HCT116 (cell line): ENCODE data around the gene OBP2B. TPM values are rescaled to one million over a fixed set of nuclear protein-coding genes. Genes with fewer than 3 reads are reported as not detected.

Experiments used
- ATAC-seq: fragments of 200-7000 bp; cut with Tn5 transposase; 2 replicates; pipeline ENCODE4 v1.9.1; 2020; ENCODE audit warnings: mild to moderate bottlenecking, moderate library complexity
- BruUV-seq: library from RNA; stranded (reverse); fragments of 400-500 nt; replicated peaks from 2 replicates; lab custom pipeline; 2021; lab: Mats Ljungman, UMichigan
- CTCF ChIA-PET: fragments of 300-600 bp; sonication (Branson Sonifier 250); formaldehyde crosslinking; loops from one replicate; lab custom pipeline; 2021; ENCODE audit warnings: antibody characterized with exemption; lab: Charles Lee
- POLR2A ChIA-PET: fragments of 300-600, 350-600 bp; sonication (Branson Sonifier 250); formaldehyde crosslinking; loops from one replicate; lab custom pipeline; 2021; ENCODE audit warnings: antibody characterized with exemption; lab: Charles Lee
- RAD21 ChIA-PET, 2 experiments: fragments of 300-600 bp; sonication (Branson Sonifier 250); formaldehyde crosslinking; loops; one replicate each; lab custom pipeline; 2023; ENCODE audit warnings: low total read pairs in 2 of 2; ENCODE audit not compliant: uncharacterized antibody in 2 of 2, unreplicated experiment in 2 of 2, low non-redundant PET in 1 of 2; lab: Charles Lee
- DNase-seq: peaks from one replicate; pipeline ENCODE4 v3.0.0-alpha.2; 2010; ENCODE audit warnings: low read depth, low spot score
- H2AFZ ChIP-seq: fragments of 200-600 bp; shearing (Covaris generic), sonication (generic); 2 replicates; pipeline ENCODE4 v1.6.1; 2017; ENCODE audit warnings: low read depth, mixed run types, mixed read lengths, antibody characterized with exemption, low read length; ENCODE audit not compliant: poor library complexity, severe bottlenecking
- H3K27ac ChIP-seq: 2 replicates; pipeline ENCODE4 v1.5.1; 2012; ENCODE audit warnings: low read depth, low read length
- H3K27me3 ChIP-seq: fragments of 200-600 bp; sonication (generic); 2 replicates; pipeline ENCODE4 v1.6.1; 2016; ENCODE audit warnings: mixed run types, low read length, mixed read lengths; ENCODE audit not compliant: insufficient read depth
- H3K36me3 ChIP-seq, 2 experiments: fragments of 200-500 bp in 1 of 2; fragments of 200-600 bp in 1 of 2; sonication (Bioruptor generic) in 1 of 2; sonication (generic) in 1 of 2; 2 replicates each; pipeline versions ENCODE4 v1.5.1 to v1.6.1; 2014 to 2016; ENCODE audit warnings: low read length in 2 of 2, inconsistent platforms in 1 of 2, mixed read lengths in 1 of 2, mixed run types in 1 of 2; ENCODE audit not compliant: insufficient read depth in 2 of 2, control insufficient read depth in 1 of 2
- H3K4me1 ChIP-seq, 2 experiments: fragments of 200-600 bp in 1 of 2; sonication (generic) in 1 of 2; 2 replicates each; pipeline versions ENCODE4 v1.5.1 to v1.6.1; 2012 to 2017; ENCODE audit warnings: low read length in 2 of 2, inconsistent platforms in 1 of 2, mild to moderate bottlenecking in 1 of 2, mixed read lengths in 1 of 2, mixed run types in 1 of 2, moderate library complexity in 1 of 2; ENCODE audit not compliant: insufficient read depth in 2 of 2, control insufficient read depth in 1 of 2
- H3K4me2 ChIP-seq: fragments of 200-600 bp; sonication (generic); 2 replicates; pipeline ENCODE4 v1.6.1; 2017; ENCODE audit warnings: mixed run types, low read length, mixed read lengths
- H3K4me3 ChIP-seq, 2 experiments: fragments of 200-600 bp in 1 of 2; sonication (generic) in 1 of 2; replicated peaks in 1 of 2; 2 replicates each; pipeline ENCODE4 v1.5.1; 2011 to 2016; ENCODE audit warnings: low read length in 2 of 2, control low read depth in 1 of 2, low read depth in 1 of 2, mild to moderate bottlenecking in 1 of 2, mixed read lengths in 1 of 2, mixed run types in 1 of 2
- H3K79me2 ChIP-seq: fragments of 200-600 bp; sonication (generic); 2 replicates; pipeline ENCODE4 v1.6.1; 2017; ENCODE audit warnings: mild to moderate bottlenecking, mixed run types, low read length, moderate library complexity, mixed read lengths; ENCODE audit not compliant: insufficient read depth
- H3K9ac ChIP-seq: fragments of 200-600 bp; sonication (generic); 2 replicates; pipeline ENCODE4 v1.6.1; 2016; ENCODE audit warnings: low read length, mixed read lengths
- H3K9me2 ChIP-seq: fragments of 200-600 bp; sonication (generic), shearing (Covaris generic); 2 replicates; pipeline ENCODE4 v1.6.1; 2017; ENCODE audit warnings: mixed run types, mild to moderate bottlenecking, moderate library complexity; ENCODE audit not compliant: insufficient read depth
- H3K9me3 ChIP-seq, 2 experiments: fragments of 200-500 bp in 1 of 2; fragments of 200-600 bp in 1 of 2; sonication (Bioruptor generic) in 1 of 2; sonication (generic) in 1 of 2; 2 replicates each; pipeline ENCODE4 v1.6.1; 2014 to 2017; ENCODE audit warnings: low read length in 2 of 2, mixed read lengths in 2 of 2, inconsistent platforms in 1 of 2, low read depth in 1 of 2, mild to moderate bottlenecking in 1 of 2, mixed run types in 1 of 2, moderate library complexity in 1 of 2; ENCODE audit not compliant: control insufficient read depth in 1 of 2, insufficient read depth in 1 of 2
- H4K20me1 ChIP-seq: fragments of 200-600 bp; sonication (generic), shearing (Covaris generic); 2 replicates; pipeline ENCODE4 v1.6.1; 2017; ENCODE audit warnings: mixed run types, mild to moderate bottlenecking, moderate library complexity; ENCODE audit not compliant: insufficient read depth
- ATF3 ChIP-seq: IDR thresholded peaks from 2 replicates; pipeline ENCODE4 v1.6.1; 2012
- CEBPB ChIP-seq: IDR thresholded peaks from 2 replicates; pipeline ENCODE4 v1.6.1; 2012; ENCODE audit warnings: low read depth
- CTCF ChIP-seq, 3 experiments: fragments of 200-600 bp in 1 of 3; sonication (generic) in 1 of 3; IDR thresholded peaks in 2 of 3; conservative IDR thresholded peaks in 1 of 3; 2 replicates each; pipeline ENCODE4 v1.5.1; 2012 to 2017; ENCODE audit warnings: low read depth in 2 of 3, low read length in 2 of 3, antibody characterized with exemption in 1 of 3, borderline replicate concordance in 1 of 3, control low read depth in 1 of 3, mild to moderate bottlenecking in 1 of 3, mixed read lengths in 1 of 3, mixed run types in 1 of 3, moderate library complexity in 1 of 3; ENCODE audit not compliant: insufficient read depth in 1 of 3
- ELF1 ChIP-seq: IDR thresholded peaks from 2 replicates; pipeline ENCODE4 v1.6.1; 2012; ENCODE audit warnings: low read depth, borderline replicate concordance
- FOSL1 ChIP-seq: IDR thresholded peaks from 2 replicates; pipeline ENCODE4 v1.6.1; 2012; ENCODE audit warnings: low read depth
- JUND ChIP-seq: IDR thresholded peaks from 2 replicates; pipeline ENCODE4 v1.6.1; 2012
- POLR2A ChIP-seq: IDR thresholded peaks from 2 replicates; pipeline ENCODE4 v1.7.0; 2011; ENCODE audit warnings: borderline replicate concordance; ENCODE audit not compliant: insufficient read depth, insufficient read length; ENCODE audit errors: extremely low read depth
- POLR2AphosphoS5 ChIP-seq: IDR thresholded peaks from 2 replicates; pipeline ENCODE4 v1.6.1; 2011; ENCODE audit warnings: mild to moderate bottlenecking, low read depth, low read length, moderate library complexity
- SIN3A ChIP-seq: IDR thresholded peaks from 2 replicates; pipeline ENCODE4 v1.6.1; 2012; ENCODE audit warnings: low read depth
- SP1 ChIP-seq: IDR thresholded peaks from 2 replicates; pipeline ENCODE4 v1.6.1; 2012; ENCODE audit warnings: low read depth
- YY1 ChIP-seq: IDR thresholded peaks from 2 replicates; pipeline ENCODE4 v1.6.1; 2011; ENCODE audit warnings: low read length, low read depth, moderate library complexity, mild to moderate bottlenecking; ENCODE audit not compliant: insufficient replicate concordance; ENCODE audit errors: extremely low read depth
- ZBTB33 ChIP-seq: IDR thresholded peaks from 2 replicates; pipeline ENCODE4 v1.6.1; 2011; ENCODE audit warnings: mild to moderate bottlenecking, low read length, moderate library complexity; ENCODE audit not compliant: insufficient replicate concordance; ENCODE audit errors: extremely low read depth
- ZFX ChIP-seq: fragments of 450-650 bp; IDR thresholded peaks from 2 replicates; pipeline ENCODE4 v1.6.1; 2017
- ZNF274 ChIP-seq: fragments of 200-500 bp; sonication (Bioruptor generic); IDR thresholded peaks from 2 replicates; pipeline ENCODE4 v1.6.1; 2014; ENCODE audit warnings: mild to moderate bottlenecking, low read depth, low read length, inconsistent platforms
- intact Hi-C: fragments of 100-400 bp; cut with micrococcal nuclease; formaldehyde crosslinking; loops from 2 replicates; pipeline ENCODE4 v1.10.0; 2022
- total RNA-seq: library from RNA; stranded (reverse); gene quantifications from one replicate; pipeline ENCODE4 v1.2.1, GENCODE V29; 2021; ENCODE audit not compliant: unreplicated experiment
- TF ChIP-seq, protein P1 (sequence below): IDR thresholded peaks from 2 replicates; pipeline ENCODE4 v1.6.1; 2012

OBP2B gene
- total RNA-seq, 1 experiment from 2014 or later, result not detected

DNA sequence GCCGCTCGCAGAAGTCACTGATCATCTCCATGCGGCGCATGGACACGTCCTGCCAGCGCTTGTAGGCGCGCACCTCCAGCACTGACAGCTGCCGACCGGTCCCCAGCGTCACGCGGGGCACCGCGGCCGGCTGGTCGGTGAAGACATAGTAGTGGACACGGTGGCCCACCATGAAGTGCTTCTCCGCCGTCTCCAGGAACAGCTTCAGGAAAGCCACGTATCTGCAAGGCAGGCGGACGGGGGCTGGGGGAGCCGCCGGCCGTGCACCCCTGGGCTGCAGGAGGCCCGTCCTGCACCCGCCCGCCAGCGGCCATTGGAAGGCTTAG lies 47.0 kb upstream of the OBP2B start (continued):
- TF ChIP-seq CTCF (IDR thresholded peaks at IDR 0.05 in 2 of 3, conservative IDR thresholded peaks at IDR 0.05 in 1 of 3; ENCODE audit: borderline replicate concordance in 1 of 3, insufficient read depth in 1 of 3, low read depth in 2 of 3, low read length in 2 of 3) (no peak), POLR2A (no peak), ELF1 (no peak)
- TF ChIP-seq, all 23 proteins: peak for 0

DNA sequence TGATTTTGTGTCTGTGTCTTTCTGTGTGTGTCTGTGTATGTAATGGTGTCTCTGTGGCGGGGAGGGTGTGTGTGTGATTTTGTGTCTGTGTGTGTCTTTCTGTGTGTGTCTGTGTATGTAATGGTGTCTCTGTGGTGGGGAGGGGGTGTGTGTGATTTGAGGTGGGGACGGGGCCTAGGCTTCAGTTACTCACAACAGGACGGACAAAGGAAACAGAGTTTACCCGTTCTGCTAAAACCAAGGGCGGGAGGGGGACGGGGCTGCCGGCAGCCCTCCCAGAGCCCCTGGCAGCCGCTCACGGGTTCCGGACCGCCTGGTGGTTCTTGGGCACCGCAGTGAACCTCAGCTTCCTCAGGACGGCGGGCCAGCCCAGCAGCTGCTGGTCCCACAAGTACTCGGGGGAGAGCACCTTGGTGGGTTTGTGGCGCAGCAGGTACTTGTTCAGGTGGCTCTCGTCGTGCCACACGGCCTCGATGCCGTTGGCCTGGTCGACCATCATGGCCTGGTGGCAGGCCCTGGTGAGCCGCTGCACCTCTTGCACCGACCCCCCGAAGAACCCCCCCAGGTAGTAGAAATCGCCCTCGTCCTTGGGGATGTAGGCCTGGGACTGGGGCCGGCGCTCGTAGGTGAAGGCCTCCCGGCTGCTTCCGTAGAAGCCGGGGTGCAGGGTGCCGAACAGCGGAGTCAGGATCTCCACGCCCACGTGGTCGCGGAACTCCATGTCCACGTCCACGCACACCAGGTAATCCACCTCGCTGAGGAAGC lies 46.5 kb upstream of the OBP2B start:
- ChIA-PET RAD21 (no interaction called here), CTCF (no interaction called here), POLR2A (no interaction called here)
- no peak overlapping the region for H3K27ac ChIP-seq
- H4K20me1 ChIP-seq, result no peaks in the 10 kb centered on the region
- no peak overlapping the region for H3K9ac ChIP-seq
- H3K79me2 ChIP-seq, result no peaks in the 10 kb centered on the region
- intact Hi-C loops, result no loop called here
- H3K9me3 ChIP-seq, result no peaks in the 10 kb centered on the region
- no peaks in the 10 kb centered on the region for H3K9me2 ChIP-seq
- TF ChIP-seq YY1 (no peak), POLR2A (no peak), ATF3 (no peak), ZNF274 (no peak), ZBTB33 (no peak), SIN3A (no peak), POLR2AphosphoS5 (no peak), JUND (no peak), FOSL1 (no peak), CEBPB (no peak), ZFX (no peak), CTCF (IDR thresholded peaks at IDR 0.05 in 2 of 3, conservative IDR thresholded peaks at IDR 0.05 in 1 of 3; ENCODE audit: borderline replicate concordance in 1 of 3, insufficient read depth in 1 of 3, low read depth in 2 of 3, low read length in 2 of 3) (no peak), SP1 (no peak)
- TF ChIP-seq, protein P1, sequence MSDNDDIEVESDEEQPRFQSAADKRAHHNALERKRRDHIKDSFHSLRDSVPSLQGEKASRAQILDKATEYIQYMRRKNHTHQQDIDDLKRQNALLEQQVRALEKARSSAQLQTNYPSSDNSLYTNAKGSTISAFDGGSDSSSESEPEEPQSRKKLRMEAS, result no peak
- no peak overlapping the region for H2AFZ ChIP-seq
- ATAC-seq (no peak), DNase-seq (no peak)
- peaks cover 24 to 27% of the 10 kb centered on the region in 2 experiments for H3K4me1 ChIP-seq
- H3K27me3 ChIP-seq, result no peaks in the 10 kb centered on the region
- no peak overlapping the region for H3K4me2 ChIP-seq
- BruUV-seq, result no TSS peak
- H3K4me3 ChIP-seq, result no peak overlapping the region
- no peaks in the 10 kb centered on the region for H3K36me3 ChIP-seq
